Measurements from ENCODE around the gene BOD1L1. TPM values are rescaled to one million over a fixed set of nuclear protein-coding genes. Genes with fewer than 3 reads are reported as not detected.

The BOD1L1 gene
- total and polyA plus RNA-seq, 2 of the 8 experiments (the other 6 are each of a cell fraction or from before 2014, with no cell fraction given), result 6.8 to 39.3 TPM

- POLR2A ChIA-PET (ENCODE audit: partially characterized antibody), result no interaction called here
- H3K4me3 ChIP-seq (ENCODE audit: extremely low read depth in 1 of 4, insufficient read depth in 2 of 4, low read depth in 3 of 4, low read length in 4 of 4), result no peak overlapping the region
- H2BK5ac ChIP-seq (ENCODE audit: low read depth, low read length), result no peak overlapping the region
- no peaks in the 10 kb centered on the region for H4K20me1 ChIP-seq (replicated peaks in 1 of 2; ENCODE audit: control insufficient read depth in 1 of 2, insufficient read depth in 2 of 2, low read length in 2 of 2)
- H4K8ac ChIP-seq (ENCODE audit: extremely low read depth, insufficient read depth, low read length), result no peak overlapping the region
- H2BK12ac ChIP-seq (ENCODE audit: low read depth, low read length), result no peak overlapping the region
- H3K4me1 ChIP-seq (replicated peaks in 1 of 4; ENCODE audit: control insufficient read depth in 3 of 4, insufficient read depth in 4 of 4, low read length in 3 of 4), result no peaks in the 10 kb centered on the region
- H4K5ac ChIP-seq (ENCODE audit: insufficient read length, low read depth, low read length), result no peak overlapping the region
- H2BK15ac ChIP-seq (ENCODE audit: low read length), result no peak overlapping the region
- H3K14ac ChIP-seq (ENCODE audit: insufficient read length), result no peak overlapping the region
- no peak overlapping the region for H2BK120ac ChIP-seq (replicated peaks; ENCODE audit: low read depth, low read length)
- no peak overlapping the region for H3K9ac ChIP-seq (replicated peaks in 1 of 4; ENCODE audit: extremely low read depth in 1 of 4, low read depth in 3 of 4, low read length in 3 of 4)
- no peak for DNase-seq (ENCODE audit: low read depth in 1 of 2, low spot score in 2 of 2)
- H3K4me2 ChIP-seq (ENCODE audit: insufficient read depth in 1 of 2, low read depth in 2 of 2, low read length in 2 of 2), result no peak overlapping the region
- no peak overlapping the region for H2AK5ac ChIP-seq (ENCODE audit: low read depth, low read length)
- CTCF ChIA-PET (ENCODE audit: partially characterized antibody), result no interaction called here
- no peak overlapping the region for H3K27ac ChIP-seq (ENCODE audit: low read depth, low read length)
- no peak overlapping the region for H3K4ac ChIP-seq (replicated peaks; ENCODE audit: insufficient read length, low read depth, low read length)
- no peaks in the 10 kb centered on the region for H3K27me3 ChIP-seq (replicated peaks in 1 of 4; ENCODE audit: control insufficient read depth in 3 of 4, extremely low read depth in 1 of 4, insufficient read depth in 3 of 4, low read length in 3 of 4)
- H3K18ac ChIP-seq (ENCODE audit: extremely low read depth, low read length), result no peak overlapping the region
- FAIRE-seq, result no peak
- H3K23ac ChIP-seq (ENCODE audit: insufficient read length), result no peak overlapping the region
- no peaks in the 10 kb centered on the region for H3K79me2 ChIP-seq (ENCODE audit: control insufficient read depth in 1 of 2, insufficient read depth in 2 of 2, low read length in 2 of 2)
- H3K56ac ChIP-seq (replicated peaks; ENCODE audit: insufficient read length, low read depth, low read length), result no peak overlapping the region
- no peak overlapping the region for H4K91ac ChIP-seq (replicated peaks; ENCODE audit: insufficient read length, low read length)
- H3K36me3 ChIP-seq (ENCODE audit: control insufficient read depth in 2 of 4, insufficient read depth in 4 of 4, low read length in 3 of 4), result no peaks in the 10 kb centered on the region
- TF ChIP-seq TCF12 (IDR thresholded peaks at IDR 0.05; ENCODE audit: low read depth, low read length) (no peak), FOSL1 (IDR thresholded peaks at IDR 0.05; ENCODE audit: insufficient read depth, low read depth, low read length) (no peak), USF2 (IDR thresholded peaks at IDR 0.05; ENCODE audit: low read length) (no peak), GTF2F1 (IDR thresholded peaks at IDR 0.05; ENCODE audit: borderline replicate concordance, low read depth, low read length) (no peak), KDM5A (IDR thresholded peaks at IDR 0.05; ENCODE audit: low read length) (no peak), RFX5 (IDR thresholded peaks at IDR 0.05; ENCODE audit: borderline replicate concordance, low read depth, low read length) (no peak), SP4 (IDR thresholded peaks at IDR 0.05; ENCODE audit: low read length) (no peak), TAF7 (optimal IDR thresholded peaks at IDR 0.05; ENCODE audit: borderline replicate concordance, low read depth, low read length) (no peak), KDM1A (IDR thresholded peaks at IDR 0.05; ENCODE audit: borderline replicate concordance, low read length) (no peak), CBX5 (IDR thresholded peaks at IDR 0.05; ENCODE audit: low read depth, low read length) (no peak), PHF8 (conservative IDR thresholded peaks at IDR 0.05; ENCODE audit: low read depth, low read length) (no peak), SIRT6 (IDR thresholded peaks at IDR 0.05; ENCODE audit: low read length) (no peak), ATF3 (IDR thresholded peaks at IDR 0.05; ENCODE audit: insufficient read depth, low read depth, low read length) (no peak)
- no peak overlapping the region for H2AFZ ChIP-seq (ENCODE audit: low read length)
- no peaks in the 10 kb centered on the region for H3K79me1 ChIP-seq (ENCODE audit: low read depth, low read length)
- WGBS, 2 experiments (ENCODE audit: extremely low coverage in 1 of 2, insufficient coverage in 1 of 2, insufficient read length in 1 of 2, insufficient replicate concordance in 2 of 2, low coverage in 1 of 2, low lambda C conversion rate in 2 of 2, missing lambda C conversion rate in 1 of 2), result 81% methylated on average over 1 of the region's 1 CpG; no CpG with 5 or more reads in 1 of the 2 experiments
- H3K9me3 ChIP-seq (ENCODE audit: insufficient read depth in 2 of 2, low read depth in 1 of 2, low read length in 1 of 2), result no peaks in the 10 kb centered on the region
- no peaks in the 10 kb centered on the region for H3K23me2 ChIP-seq (ENCODE audit: low read depth, low read length)
- H2BK20ac ChIP-seq (ENCODE audit: low read length), result no peak overlapping the region
Measured at GRCh38 chr4:13674971-13675370, 47.4 kb upstream of the BOD1L1 start.

Data from H1 (cell line).